Osteoblast (primary cell): ENCODE results near the gene GAREM2. TPM values are rescaled to one million over a fixed set of nuclear protein-coding genes. Genes with fewer than 3 reads are reported as not detected.

ENCODE experiments used
- DNase-seq: peaks from one replicate; pipeline ENCODE4 v3.0.0; 2011; ENCODE audit warnings: low spot score, mixed read lengths; ENCODE audit not compliant: insufficient read length; ENCODE audit errors: missing footprints
- H2AFZ ChIP-seq: 2 replicates; pipeline ENCODE4 v1.6.0; 2011; ENCODE audit warnings: mild to moderate bottlenecking, low read length
- H3K27ac ChIP-seq: 2 replicates; pipeline ENCODE4 v1.5.1; 2011; ENCODE audit warnings: mild to moderate bottlenecking, low read depth, low read length, moderate library complexity
- H3K27me3 ChIP-seq: 2 replicates; pipeline ENCODE4 v1.6.0; 2012; ENCODE audit warnings: mild to moderate bottlenecking, control low read depth, inconsistent platforms, low read length, moderate library complexity; ENCODE audit not compliant: insufficient read depth
- H3K36me3 ChIP-seq: 2 replicates; pipeline ENCODE4 v1.5.1; 2011; ENCODE audit warnings: mild to moderate bottlenecking, low read length, control low read depth, moderate library complexity; ENCODE audit not compliant: insufficient read depth
- H3K4me1 ChIP-seq: 2 replicates; pipeline ENCODE4 v1.5.1; 2011; ENCODE audit warnings: mild to moderate bottlenecking, low read length, control low read depth, moderate library complexity; ENCODE audit not compliant: insufficient read depth
- H3K4me2 ChIP-seq: 2 replicates; pipeline ENCODE4 v1.6.0; 2011; ENCODE audit warnings: mild to moderate bottlenecking, low read length; ENCODE audit not compliant: insufficient read depth
- H3K4me3 ChIP-seq: fragments of 200-600 bp; sonication (generic); 3 replicates; pipeline ENCODE4 v1.5.1; 2012; ENCODE audit warnings: mild to moderate bottlenecking, low read length, inconsistent platforms; ENCODE audit not compliant: insufficient read depth
- H3K79me2 ChIP-seq: 2 replicates; pipeline ENCODE4 v1.6.0; 2012; ENCODE audit warnings: mild to moderate bottlenecking, low read length, control low read depth, inconsistent platforms; ENCODE audit not compliant: insufficient read depth
- H3K9me3 ChIP-seq: 2 replicates; pipeline ENCODE4 v1.5.1; 2011; ENCODE audit warnings: low read depth, low read length, control low read depth
- H4K20me1 ChIP-seq: 2 replicates; pipeline ENCODE4 v1.6.0; 2012; ENCODE audit warnings: mild to moderate bottlenecking, low read length, control low read depth; ENCODE audit not compliant: insufficient read depth
- total RNA-seq: library from RNA; depleted of rRNA; stranded (reverse); fragments of >200 nt; gene quantifications from 2 replicates; pipeline ENCODE4 v1.2.3, GENCODE V29; 2012
- TF ChIP-seq, protein P1 (sequence below): IDR thresholded peaks from 2 replicates; pipeline ENCODE4 v1.5.1; 2011; ENCODE audit warnings: mild to moderate bottlenecking, low read depth, low read length, moderate library complexity; ENCODE audit errors: extremely low read depth

GAREM2 gene
- total RNA-seq, 1 donor, result 1.4 TPM

- Histone ChIP-seq H3K79me2 (no peaks in the 10 kb centered on the region), H3K4me3 (no peak overlapping the region), H3K36me3 (peaks cover 53% of the 10 kb centered on the region), H2AFZ (no peak overlapping the region), H3K27ac (no peak overlapping the region), H3K4me2 (no peak overlapping the region), H3K27me3 (no peaks in the 10 kb centered on the region), H3K4me1 (peaks cover 16% of the 10 kb centered on the region), H3K9me3 (no peaks in the 10 kb centered on the region), H4K20me1 (peaks cover 5% of the 10 kb centered on the region)
- no peak for DNase-seq
- TF ChIP-seq, protein P1, sequence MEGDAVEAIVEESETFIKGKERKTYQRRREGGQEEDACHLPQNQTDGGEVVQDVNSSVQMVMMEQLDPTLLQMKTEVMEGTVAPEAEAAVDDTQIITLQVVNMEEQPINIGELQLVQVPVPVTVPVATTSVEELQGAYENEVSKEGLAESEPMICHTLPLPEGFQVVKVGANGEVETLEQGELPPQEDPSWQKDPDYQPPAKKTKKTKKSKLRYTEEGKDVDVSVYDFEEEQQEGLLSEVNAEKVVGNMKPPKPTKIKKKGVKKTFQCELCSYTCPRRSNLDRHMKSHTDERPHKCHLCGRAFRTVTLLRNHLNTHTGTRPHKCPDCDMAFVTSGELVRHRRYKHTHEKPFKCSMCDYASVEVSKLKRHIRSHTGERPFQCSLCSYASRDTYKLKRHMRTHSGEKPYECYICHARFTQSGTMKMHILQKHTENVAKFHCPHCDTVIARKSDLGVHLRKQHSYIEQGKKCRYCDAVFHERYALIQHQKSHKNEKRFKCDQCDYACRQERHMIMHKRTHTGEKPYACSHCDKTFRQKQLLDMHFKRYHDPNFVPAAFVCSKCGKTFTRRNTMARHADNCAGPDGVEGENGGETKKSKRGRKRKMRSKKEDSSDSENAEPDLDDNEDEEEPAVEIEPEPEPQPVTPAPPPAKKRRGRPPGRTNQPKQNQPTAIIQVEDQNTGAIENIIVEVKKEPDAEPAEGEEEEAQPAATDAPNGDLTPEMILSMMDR, result no peak
These were observed 18.6 kb downstream of the GAREM2 start for GRCh38 chr2:26191316-26192159.

- peaks cover 5% of the 10 kb centered on the region for H4K20me1 ChIP-seq
- no peaks in the 10 kb centered on the region for H3K27me3 ChIP-seq
- H2AFZ ChIP-seq, result no peak overlapping the region
- H3K4me1 ChIP-seq, result peaks cover 16% of the 10 kb centered on the region
- H3K36me3 ChIP-seq, result peaks cover 74% of the 10 kb centered on the region
- H3K9me3 ChIP-seq, result no peaks in the 10 kb centered on the region
- no peak overlapping the region for H3K4me2 ChIP-seq
- peak overlapping the region; percentile 77 for H3K27ac ChIP-seq
- no peak overlapping the region for H3K4me3 ChIP-seq
- H3K79me2 ChIP-seq, result no peaks in the 10 kb centered on the region
- peak; percentile 93 for DNase-seq
- TF ChIP-seq, protein P1, result no peak
These were observed 20.8 kb downstream of the GAREM2 start for GRCh38 chr2:26193578-26194231.

DNA sequence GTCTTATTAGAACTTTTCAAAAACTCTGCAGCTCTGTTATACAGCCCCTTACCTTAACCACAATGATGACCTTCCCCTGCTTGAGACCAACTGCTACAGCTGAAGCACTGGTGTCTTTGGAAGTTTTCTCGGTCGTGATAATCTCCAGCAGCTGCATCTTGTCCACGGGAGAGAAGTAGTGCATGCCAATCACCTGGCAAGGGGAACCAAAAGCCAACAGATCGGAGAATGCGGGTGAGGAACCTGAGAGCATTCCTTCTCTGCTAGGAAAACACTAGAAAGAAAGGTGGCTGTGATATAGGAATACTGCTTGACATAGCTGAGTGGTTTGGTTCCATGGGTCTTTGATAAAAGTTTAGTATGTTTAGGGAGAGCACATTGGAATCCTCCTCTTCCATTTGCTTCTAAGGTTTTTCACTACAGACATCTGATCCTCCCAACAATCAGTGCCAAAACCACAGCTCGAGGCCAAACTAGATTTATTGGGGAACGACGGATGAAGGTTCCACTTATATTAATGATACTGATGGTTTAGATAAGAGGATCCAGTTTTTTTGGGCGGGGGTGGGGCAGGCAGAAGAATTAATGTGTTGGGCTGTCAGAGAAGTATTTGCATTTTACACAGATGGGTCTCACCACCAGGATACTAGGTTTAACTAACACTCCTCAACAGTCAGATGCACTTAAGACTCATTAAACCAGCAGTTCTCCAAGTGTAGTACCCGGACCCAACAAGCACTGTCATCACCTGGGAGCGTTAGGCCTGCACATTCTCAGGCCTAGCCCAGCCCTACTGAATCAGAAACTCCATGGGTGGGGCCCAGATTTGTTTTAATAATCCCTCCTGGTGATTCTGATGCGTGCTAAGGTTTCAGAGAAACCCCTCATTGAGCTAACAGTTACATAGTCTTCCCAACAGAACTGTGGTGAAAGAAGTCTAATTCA is 22.4 kb downstream of the GAREM2 start:
- no peak overlapping the region for H3K4me2 ChIP-seq
- no peak overlapping the region for H2AFZ ChIP-seq
- no peaks in the 10 kb centered on the region for H3K79me2 ChIP-seq
- TF ChIP-seq, protein P1, result no peak
- H3K4me1 ChIP-seq, result peaks cover 16% of the 10 kb centered on the region
- H4K20me1 ChIP-seq, result peaks cover 5% of the 10 kb centered on the region
- peaks cover 88% of the 10 kb centered on the region for H3K36me3 ChIP-seq
- no peaks in the 10 kb centered on the region for H3K27me3 ChIP-seq
- no peak overlapping the region for H3K27ac ChIP-seq
- H3K4me3 ChIP-seq, result no peak overlapping the region
- no peak for DNase-seq
- no peaks in the 10 kb centered on the region for H3K9me3 ChIP-seq
